GM12872 (cell line): Measurements from ENCODE around the gene RNF208.

Source experiments
- TF ChIP-seq, protein P1 (sequence below): IDR thresholded peaks from 3 replicates; pipeline ENCODE4 v1.5.1; 2011; ENCODE audit warnings: low read depth, mild to moderate bottlenecking, low read length, moderate library complexity; ENCODE audit not compliant: insufficient read depth

Gene RNF208

DNA sequence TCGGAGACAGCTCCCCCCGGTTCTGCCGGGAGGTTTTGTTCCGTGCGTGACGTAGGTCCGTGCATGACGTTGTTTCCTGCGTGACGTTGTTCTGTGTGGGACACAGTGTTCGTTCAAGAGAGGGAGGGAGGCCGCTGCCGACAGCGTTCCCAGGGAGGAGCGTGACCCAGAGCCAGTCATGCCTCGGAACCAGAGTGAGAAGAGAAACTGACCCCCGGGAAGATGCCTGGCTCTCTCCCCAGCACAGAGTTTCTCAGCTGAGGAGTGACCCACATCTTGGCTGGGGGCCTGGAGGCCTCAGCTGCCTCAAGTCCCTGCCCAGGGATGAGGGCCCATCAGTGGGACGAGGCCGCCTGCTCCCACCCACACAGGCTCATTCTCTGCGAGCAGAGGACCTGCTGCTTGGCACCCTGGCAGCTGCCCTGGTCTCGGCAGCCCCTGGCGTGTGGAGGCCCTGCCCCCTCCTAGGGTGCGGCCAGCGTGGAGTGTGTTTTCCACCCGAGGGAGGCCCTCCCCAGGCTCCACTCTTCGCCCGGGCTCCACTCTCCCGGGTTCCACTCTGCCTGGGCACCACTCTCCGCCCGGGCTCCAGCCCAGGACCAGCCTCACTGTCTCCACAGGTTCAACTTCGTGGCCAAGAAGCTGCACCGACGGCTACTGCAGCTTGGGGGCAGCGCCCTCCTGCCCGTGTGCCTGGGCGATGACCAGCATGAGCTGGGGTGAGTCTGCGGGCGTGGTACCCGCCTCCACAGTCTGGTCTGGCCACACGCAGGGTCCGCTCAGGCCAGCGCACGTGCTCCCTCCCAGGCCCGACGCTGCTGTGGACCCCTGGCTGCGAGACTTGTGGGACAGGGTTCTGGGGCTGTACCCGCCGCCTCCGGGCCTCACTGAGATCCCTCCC, 8.6 kb downstream of the RNF208 start:
- TF ChIP-seq, protein P1, sequence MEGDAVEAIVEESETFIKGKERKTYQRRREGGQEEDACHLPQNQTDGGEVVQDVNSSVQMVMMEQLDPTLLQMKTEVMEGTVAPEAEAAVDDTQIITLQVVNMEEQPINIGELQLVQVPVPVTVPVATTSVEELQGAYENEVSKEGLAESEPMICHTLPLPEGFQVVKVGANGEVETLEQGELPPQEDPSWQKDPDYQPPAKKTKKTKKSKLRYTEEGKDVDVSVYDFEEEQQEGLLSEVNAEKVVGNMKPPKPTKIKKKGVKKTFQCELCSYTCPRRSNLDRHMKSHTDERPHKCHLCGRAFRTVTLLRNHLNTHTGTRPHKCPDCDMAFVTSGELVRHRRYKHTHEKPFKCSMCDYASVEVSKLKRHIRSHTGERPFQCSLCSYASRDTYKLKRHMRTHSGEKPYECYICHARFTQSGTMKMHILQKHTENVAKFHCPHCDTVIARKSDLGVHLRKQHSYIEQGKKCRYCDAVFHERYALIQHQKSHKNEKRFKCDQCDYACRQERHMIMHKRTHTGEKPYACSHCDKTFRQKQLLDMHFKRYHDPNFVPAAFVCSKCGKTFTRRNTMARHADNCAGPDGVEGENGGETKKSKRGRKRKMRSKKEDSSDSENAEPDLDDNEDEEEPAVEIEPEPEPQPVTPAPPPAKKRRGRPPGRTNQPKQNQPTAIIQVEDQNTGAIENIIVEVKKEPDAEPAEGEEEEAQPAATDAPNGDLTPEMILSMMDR: 0 out of 3 replicates have a peak, but pooled peaks have one; percentile 15

DNA sequence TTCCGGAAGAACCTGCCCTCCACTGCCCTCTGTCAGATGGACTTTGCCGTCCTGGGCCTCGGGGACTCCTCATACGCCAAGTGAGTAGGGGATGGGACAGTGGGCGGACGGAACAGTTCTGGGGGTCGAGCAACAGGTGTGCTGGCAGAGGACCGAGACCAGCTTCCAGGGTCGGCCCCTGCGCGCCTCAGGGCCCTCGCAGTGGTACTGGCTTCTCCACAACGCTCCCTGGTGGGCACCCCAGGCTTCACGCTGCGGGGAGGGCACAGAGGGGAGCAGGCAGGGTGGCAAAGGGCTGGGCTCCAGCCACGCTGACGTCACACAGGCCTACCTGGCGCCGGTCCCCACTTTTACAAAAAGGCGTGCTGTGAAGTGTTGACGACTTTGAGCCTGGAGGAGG, 9.5 kb downstream of the RNF208 start:
- TF ChIP-seq, protein P1: no peak

DNA sequence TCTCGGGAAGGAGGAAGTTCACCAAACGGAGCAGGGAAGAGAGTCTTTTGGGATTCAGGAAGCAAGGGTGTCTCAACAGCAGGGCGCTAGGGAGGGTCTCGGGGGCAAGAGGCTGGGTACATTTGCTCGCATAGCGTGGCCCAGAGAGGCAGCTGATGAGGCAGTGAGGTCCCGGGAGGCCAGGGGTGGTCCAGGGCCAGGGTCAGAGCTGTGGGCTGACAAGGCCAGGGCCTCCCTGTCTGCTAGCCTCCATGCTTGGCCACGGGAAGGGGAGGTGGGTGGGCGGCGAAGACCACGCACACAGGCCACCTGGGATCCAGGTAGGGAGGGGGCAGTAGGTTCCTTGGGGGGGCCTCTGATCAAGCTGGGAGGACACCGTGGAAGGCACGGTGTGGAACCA, 10.5 kb downstream of the RNF208 start:
- TF ChIP-seq, protein P1: no peak

DNA sequence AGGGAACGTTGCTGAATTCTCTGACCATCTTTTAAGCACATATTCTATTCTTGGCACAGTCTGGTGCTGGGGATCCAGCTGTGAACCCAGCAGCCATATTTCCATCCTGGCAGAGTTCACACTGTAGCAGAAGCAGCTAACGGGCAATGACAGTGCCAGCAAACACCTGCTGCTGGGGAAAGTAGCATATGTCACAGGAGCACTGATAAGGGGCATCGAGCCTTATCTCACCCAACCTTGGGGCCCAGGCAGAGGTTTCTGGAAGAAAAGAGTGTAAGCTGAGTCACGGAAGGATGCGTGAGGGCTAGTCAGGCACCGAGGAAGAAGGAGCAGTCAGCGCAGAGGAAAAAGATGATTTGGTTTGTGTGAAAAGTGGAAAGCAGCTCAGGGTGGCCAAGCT, 15.4 kb downstream of the RNF208 start:
- TF ChIP-seq, protein P1: no peak

DNA sequence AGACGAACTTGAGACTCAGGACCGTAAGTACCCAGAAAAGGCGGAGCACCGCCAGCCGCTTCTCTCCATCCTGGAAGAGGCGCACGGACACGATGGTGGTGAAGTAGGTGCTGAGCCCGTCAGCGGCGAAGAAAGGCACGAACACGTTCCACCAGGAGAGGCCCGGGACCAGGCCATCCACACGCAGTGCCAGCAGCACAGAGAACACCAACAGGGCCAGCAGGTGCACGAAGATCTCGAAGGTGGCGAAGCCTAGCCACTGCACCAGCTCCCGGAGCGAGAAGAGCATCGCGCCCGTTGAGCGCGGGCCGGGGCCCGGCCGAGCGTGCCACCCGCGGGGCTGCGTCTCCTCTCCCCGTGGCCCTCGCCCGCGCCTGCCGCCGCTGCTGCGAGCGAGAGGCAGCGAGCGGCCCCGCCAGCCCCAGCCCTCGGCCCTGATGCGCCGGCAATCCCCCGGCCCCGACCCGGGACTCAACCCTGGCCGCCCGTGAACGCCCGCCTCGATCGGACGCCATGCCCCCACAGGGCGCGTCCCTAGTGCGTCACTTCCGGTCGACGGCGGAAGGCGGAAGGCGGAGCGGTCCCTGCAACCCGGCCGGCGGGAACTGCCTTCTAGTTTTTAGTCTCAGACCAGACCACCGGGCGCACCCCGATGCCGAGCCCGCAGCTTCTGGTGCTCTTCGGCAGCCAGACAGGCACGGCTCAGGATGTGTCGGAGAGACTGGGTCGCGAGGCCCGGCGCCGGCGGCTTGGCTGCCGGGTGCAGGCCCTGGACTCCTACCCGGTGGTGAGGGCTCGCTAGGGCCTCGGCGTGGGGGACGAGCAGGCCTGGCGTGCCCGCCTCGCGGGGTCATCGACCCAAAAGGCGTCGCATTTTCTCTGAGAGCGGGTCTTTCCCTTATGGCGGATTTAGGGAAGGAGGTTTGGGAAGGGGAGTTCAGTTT, 16.6 kb downstream of the RNF208 start, which contains the start of the genes NDOR1 and TMEM203:
NDOR1 (plus strand) TSS at position 575 of the 944 bp plus-strand sequence; CDS start at position 653, 78 bp downstream.
TMEM203 (minus strand) TSS at position 523 of the 944 bp plus-strand sequence; CDS start at position 289, 234 bp downstream.
- TF ChIP-seq, protein P1: no peak

DNA sequence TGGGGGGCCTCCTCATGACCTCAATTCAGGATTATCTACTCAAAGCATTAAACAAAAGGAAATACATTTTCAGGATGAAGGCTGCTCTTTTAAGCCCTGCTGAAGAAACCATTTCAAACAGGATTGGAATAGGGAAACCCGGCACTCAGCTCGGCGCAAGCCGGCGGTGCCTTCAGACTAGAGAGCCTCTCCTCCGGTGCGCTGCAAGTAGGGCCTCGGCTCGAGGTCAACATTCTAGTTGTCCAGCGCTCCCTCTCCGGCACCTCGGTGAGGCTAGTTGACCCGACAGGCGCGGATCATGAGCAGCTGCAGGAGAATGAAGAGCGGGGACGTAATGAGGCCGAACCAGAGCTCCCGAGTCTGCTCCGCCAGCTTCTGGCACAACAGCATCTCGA, 17.3 kb downstream of the RNF208 start:
- TF ChIP-seq, protein P1: no peak

DNA sequence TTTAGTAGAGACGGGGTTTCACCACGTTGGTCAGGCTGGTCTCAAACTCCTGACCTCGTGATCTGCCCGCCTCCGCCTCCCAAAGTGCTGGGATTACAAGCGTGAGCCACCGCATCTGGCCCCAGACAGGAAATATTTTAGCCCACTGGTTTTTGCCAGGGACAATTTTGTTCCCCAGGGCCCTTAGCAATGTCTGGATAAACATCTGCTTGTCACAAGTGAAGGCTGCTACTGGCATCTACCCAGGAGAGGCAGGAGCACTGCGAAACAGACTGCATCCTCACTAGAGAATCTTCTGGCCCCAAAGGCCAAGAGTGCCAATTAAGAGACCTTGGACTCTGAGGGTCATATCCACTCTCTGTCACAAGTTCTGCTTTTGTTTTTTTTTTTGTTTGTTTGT, 19.1 kb downstream of the RNF208 start:
- TF ChIP-seq, protein P1: no peak
